NOMO-1 treated with DMSO at 0.1 percent for 48 hours (cell line): ENCODE results near the gene C2orf15.
A peak's percentile ranks its signal among the peaks of the same experiment; 100 is the strongest.
"Not testable (repeated sequence)": the region's sequence is repeated elsewhere in the genome, so short reads cannot be mapped to it uniquely, and the experiment has no call there.

Source experiments
- DNase-seq: peaks from one replicate; lab custom pipeline; 2025; ENCODE audit not compliant: unreplicated experiment; lab: John Stamatoyannopoulos, UW

C2orf15 gene

DNA sequence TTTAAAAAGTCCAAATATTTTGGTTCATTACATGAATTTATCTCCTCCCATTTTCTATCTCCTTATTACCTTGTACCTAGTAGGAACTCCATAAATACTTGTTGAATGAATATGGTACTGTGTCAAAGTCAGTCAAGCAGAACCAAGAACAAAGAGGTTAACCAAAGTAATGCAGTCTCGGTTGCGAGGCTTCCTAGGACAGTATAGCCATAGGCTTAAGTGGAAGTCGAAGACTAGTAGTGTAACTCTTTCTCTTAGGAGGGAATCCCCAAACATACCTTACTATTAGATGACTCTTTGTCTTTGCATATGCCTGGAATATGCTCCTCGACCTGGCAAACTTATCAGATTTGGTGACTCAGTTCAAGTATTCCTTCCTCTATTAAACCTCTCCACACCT is 18.1 kb downstream of the C2orf15 start:
- no peak for DNase-seq

DNA sequence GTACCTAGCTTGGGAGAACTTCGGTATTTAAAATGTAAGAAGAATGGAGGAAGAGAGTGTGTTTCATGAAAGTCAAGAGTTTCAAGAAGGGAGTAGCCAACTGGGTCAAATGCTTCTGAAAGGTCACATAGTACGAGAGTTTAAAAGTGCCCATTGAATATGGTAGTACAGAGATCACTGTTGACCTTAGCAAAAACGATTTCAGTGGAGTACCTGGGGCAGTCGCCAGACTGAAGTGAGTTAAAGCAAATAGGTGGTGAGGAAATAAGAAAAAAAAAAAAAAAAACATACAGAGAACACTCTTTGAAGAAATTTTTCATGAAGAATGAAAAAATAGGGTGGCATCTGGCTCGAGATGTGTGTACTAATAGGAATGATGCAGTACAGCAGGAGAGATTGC is 24.7 kb downstream of the C2orf15 start:
- no peak for DNase-seq

DNA sequence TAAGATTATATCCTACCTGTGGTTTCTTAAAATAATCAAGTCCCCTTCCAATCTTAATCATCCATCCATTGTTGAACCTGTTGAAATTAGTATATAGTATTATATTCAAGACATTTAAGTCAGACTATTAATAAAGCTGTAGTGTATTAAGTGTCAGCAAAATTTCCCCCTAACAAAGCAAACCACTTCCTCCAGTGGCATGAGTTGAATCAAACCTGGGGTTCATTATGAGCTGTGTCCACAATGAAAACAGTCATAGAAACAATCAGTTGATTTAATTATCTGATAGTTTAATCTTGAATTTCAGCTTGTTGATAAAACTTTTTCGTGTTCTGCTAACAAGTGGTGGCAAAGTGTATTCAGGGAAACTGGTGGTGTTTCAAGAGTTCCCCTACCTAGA is 28.0 kb downstream of the C2orf15 start:
- no peak for DNase-seq

DNA sequence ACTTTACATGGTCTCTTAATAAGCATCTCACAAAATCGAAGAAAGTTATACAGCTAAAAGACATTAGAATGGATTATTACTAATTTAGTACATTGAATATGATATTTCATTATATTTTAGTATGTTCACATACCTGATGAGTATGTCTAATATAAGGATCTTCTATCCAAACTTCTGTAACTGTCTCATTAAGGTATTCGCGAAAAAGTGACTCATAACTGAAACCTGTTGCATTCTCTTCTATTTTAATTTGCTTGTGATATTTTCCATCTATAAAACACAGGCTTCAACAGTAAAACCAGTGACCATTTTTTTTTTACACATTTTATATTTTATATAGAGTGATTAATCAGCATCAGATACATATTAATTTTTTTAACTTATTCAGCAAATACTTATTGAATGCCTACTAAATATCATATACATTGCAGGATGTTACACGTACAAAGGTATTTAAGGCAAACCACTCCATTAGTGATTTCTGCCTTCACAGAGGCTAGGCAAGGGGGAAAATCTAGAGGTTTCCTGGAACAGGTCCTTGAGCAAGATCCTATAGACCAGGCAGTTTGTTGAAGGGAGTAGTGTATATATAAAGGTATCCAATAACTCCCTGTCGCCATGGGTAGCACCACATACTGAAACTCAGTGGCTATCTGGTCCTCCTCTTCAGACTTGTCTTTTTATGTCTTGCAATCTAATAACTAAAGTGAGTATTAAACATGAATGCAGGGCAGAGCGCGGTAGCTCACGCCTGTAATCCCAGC is 30.1 kb downstream of the C2orf15 start:
- no peak for DNase-seq

DNA sequence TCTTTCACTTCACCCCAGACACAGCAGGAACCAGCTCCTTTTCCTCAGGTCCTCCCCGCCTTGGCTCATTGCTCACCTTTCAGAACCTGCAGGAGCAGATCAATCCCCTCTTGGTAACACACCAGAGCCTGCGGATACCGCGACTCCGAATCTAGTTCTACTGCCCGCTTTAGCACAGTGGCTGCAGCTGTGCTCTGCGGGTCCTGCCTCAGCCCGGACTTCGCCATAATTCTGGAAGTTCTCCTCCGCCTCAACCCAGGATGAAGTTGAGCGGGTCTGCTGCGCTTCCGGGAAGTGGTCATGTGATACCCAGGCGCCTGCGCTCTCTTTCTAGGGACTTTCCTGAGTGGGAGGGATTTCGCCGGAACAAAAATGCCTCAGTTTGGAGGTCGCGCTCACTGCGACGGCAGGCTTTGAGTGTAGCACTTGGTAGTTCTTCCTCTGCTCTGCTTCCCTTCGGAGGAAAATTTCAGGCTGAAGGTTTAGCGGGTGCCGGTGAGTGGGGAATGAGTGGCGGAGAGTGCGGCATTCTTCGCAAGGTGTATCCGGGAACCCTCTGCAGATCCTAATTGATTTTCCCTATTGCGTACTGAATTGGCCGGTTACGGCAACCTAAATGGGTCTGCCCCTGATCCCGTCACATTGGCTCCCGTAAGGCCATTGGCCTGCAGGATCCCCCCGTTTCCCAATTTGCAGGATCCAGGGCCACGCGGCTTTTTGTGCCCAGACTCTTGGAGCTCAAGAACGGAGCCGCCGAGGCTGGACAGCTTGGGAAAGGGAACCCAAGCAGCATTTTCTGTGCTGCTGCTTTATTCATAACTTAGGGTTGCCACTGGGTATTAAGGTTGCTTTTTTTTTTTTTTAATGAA is 39.5 kb downstream of the C2orf15 start, which contains the start of the genes MITD1 and MRPL30:
Gene MITD1 (minus strand): TSS at position 304 of the 869 bp plus-strand sequence. CDS start 77 bp downstream, at position 227.
Gene MRPL30 (plus strand): TSS at position 430 of the 869 bp plus-strand sequence. CDS start 5,020 bp downstream, outside the sequence.
- DNase-seq, result peak; percentile 91

DNA sequence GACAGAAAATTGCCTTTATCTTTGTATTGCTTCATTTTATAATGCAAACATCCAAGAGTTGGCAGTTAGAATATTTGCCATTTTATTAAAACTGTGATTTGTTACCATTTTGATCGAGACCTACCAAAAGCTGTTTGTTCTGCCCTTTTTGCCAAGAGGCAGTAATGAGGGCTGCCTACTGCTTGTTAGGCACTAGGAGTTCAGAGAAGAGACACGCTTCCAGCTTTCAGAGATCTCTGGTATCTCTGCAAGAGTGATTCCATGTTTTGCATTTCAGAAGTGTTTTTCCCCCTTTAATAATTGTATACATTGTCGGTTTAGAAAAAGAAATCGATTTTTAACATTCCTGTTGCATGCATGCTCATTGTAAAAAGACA is 40.1 kb downstream of the C2orf15 start:
- DNase-seq, result peak; percentile 15

DNA sequence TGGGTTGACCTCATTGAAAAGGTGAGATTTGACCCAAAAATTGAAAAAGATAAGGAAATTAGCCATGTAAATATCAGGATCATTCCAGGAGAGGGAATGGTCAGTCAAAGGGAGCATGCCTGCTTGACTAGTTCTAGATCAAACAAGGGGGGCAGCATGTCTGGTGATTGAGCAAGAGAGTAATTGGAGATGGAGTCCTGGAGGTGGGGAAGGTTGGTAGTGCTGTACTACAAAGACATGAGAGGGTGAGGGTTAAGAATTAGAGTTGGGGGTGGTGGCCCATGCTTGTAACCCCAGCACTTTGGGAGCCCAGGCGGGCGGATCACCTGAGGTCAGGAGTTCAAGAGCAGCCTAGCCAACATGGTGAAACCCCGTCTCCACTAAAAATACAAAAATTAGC is 41.5 kb downstream of the C2orf15 start:
- no peak for DNase-seq

DNA sequence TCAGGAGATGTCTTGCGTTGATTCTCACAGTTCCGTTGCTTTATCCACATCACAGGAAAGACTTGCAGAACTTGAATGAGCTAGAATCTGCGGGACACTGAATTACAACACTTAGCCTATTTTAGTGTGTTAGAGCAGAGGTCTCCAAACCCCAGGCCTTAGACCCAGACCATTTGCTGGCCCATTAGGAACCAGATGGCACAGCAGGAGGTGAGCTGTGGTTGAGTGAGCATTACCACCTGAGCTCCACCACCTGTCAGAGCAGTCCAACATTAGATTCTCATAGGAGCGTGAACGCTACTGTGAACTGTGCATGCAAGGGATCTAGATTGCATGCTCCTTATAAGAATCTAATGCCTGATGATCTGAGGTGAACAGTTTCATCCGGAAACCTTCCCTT is 43.3 kb downstream of the C2orf15 start:
- DNase-seq, result no peak

DNA sequence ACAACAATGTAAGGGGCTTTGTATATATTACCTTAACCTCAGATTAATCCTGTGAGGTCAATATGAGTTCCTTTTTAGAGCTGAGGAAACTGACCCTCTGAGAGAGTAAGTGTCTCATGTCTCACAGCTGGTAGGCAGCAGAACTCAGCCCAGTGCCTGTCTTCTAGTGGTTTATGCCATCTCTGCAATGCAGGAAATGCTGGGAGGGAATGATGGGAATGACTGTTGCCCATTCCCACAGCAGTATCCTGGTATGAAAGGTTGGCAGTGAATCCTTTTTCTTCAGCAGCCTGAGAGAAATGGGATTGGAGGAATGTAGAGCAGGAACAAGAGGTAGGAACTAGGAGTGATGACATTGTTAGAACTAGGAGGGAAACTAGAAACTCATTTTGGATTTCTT is 45.5 kb downstream of the C2orf15 start:
- DNase-seq, result no peak

DNA sequence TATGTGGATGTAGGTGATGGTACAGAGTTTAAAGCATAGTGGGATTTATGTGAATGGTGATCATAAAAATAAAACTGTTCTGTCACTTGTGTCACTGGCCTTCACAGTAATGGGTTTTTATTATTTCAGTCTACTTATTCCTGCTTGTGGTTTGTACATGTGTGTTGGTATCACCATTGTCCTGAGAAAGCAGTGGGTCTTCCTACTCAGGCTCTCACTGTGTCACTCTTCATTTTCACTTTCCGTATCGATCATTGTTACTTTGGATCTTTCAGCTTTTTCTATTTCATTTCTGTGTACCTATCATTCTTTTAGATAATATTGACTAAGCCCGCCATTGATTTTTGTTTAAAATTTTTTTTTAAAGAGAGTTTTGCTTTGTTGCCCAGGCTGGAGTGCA is 46.9 kb downstream of the C2orf15 start:
- DNase-seq, result no peak

DNA sequence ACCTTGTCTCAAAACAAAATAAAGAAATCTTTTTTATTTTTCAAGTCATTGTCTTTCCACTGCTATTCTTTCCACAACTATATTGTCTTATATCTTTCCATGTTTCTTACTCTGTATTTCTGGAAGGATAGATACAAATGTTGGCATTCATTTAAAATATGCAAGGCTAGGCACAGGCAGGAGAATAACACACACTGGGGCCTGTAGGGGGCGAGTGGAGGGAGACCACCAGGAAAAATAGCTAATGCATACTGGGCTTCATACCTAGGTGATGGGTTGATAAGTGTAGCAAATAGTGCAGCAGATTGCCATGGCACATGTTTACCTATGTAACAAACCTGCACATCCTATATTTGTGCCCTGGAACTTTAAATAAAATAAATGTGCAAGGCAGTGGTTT is 49.0 kb downstream of the C2orf15 start:
- no peak for DNase-seq

DNA sequence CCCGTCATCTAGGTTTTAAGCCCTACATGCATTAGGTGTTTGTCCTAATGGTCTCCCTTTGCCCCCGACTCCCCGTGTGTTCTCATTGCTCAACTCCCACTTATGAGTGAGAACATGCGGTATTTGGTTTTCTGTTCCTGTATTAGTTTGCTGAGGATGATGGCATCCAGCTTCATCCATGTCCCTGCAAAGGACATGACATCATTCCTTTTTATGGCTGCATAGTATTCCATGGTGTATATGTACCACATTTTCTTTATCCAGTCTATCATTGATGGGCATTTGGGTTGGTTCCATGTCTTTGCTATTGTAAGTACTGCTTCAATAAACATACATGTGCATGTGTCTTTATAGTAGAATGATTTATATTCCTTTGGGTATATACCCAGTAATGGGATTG is 50.9 kb downstream of the C2orf15 start:
- not testable (repeated sequence) for DNase-seq

DNA sequence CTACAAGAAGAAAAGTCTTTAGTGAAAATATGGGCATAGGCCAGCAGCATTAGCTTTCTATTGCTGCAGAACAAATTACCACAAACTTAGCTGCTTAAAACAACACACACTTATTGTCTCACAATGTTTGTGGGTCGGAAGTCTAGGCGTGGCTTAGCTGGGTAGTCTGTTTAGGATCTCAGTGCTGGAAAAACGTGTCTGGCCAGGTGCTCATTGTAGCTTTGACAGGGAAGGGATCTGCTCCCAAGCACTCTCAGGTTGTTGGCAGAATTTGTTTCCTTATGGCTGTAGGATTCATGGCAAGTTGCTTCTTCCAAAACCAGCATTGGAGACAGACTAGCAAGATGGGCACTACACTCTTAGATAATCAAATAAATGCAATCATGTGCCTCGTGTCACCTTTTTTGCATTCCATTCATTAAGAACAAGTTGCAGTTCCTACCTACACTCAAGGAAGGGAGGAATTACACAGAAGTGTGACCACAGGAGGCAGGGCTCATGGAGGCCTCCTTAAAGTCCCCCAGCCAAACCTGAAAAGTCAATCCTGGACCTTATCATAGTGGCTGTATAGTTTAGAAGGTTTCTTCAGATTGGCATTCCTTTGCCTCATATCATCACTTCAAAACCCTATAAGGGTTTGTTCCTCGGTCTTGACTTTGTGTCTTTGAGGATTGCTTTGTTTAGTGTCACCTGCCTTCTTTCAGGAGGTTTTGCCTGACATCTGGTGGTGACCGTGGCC is 56.8 kb downstream of the C2orf15 start:
- DNase-seq, result no peak

DNA sequence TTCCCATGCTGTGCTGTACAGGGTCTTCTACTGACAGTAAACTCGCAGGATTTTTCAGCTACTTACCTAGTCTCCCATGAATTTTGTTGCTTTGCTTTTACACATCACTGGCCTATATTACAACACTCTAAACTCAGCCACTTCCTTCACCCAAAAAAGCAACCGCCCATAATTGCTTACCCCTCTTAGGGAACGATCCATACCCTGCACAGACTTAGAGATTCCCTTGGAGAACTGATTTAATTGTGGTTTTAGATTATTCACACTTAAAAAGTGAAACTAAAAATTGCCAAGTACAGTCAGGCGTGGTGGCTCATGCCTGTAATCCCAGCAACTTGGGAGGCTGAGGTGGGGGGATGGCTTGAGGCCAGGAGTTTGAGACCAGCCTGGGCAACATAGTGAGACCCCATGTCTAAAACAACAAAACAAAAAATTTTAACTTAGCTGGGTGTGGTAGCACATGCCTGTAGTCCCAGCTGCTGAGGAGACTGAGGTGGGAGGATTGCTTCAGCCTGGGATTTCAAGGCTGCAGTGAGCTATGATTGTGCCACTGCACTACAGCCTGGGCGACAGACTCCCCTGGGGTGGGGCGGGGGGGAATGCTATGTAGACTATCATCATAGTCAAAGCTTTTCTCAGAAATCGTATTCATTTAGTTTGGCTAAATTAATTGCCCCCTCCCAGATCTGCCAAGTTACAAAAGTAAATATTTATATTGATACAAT is 58.7 kb downstream of the C2orf15 start:
- DNase-seq, result peak; percentile 54
